ENCODE data around the gene FANCD2OS. TPM values are rescaled to one million over a fixed set of nuclear protein-coding genes. Genes with fewer than 3 reads are reported as not detected.

The FANCD2OS gene
- total RNA-seq: not detected in 2 replicates

- DNase-seq (no peak), ATAC-seq (ENCODE audit: low read depth) (no peak)
- CTCF ChIA-PET: no interaction called here
- H3K4me3 Mint-ChIP-seq: no peak within 1 kb of the TSS
- no peak for TF ChIP-seq CTCF (IDR thresholded peaks at IDR 0.05)
- H3K4me1 Mint-ChIP-seq: no peaks in the 10 kb centered on the region
- POLR2A ChIA-PET: no interaction called here
- intact Hi-C loops (cut with micrococcal nuclease): no loop called here
- no peaks in the 10 kb centered on the region for H3K9me3 Mint-ChIP-seq
- no peaks in the 10 kb centered on the region for H3K36me3 Mint-ChIP-seq (ENCODE audit: low read depth)
- H3K27ac Mint-ChIP-seq: no peak within 1 kb of the TSS
- no peaks in the 10 kb centered on the region for H3K27me3 Mint-ChIP-seq
Measured at GRCh38 chr3:10108091-10108490, at the start of gene FANCD2OS. TSS of gene FANCD2OS (minus strand) at chr3:10108255. CDS start at chr3:10104774, 3,481 bp downstream.

- Mint-ChIP-seq H3K27ac (no peak overlapping the region), H3K36me3 (ENCODE audit: low read depth) (peaks cover 30% of the 10 kb centered on the region)
- CTCF ChIA-PET: no interaction called here
Measured at GRCh38 chr3:10157031-10157430, 49.0 kb upstream of the FANCD2OS start.

GRCh38 chr3:10155658-10156057 is 47.6 kb upstream of the FANCD2OS start:
- intact Hi-C loops (cut with micrococcal nuclease): no loop called here
- Mint-ChIP-seq H3K4me3 (no peak overlapping the region), H3K36me3 (ENCODE audit: low read depth) (peaks cover 42% of the 10 kb centered on the region), H3K27me3 (no peaks in the 10 kb centered on the region), H3K27ac (no peak overlapping the region), H3K4me1 (no peaks in the 10 kb centered on the region), H3K9me3 (no peaks in the 10 kb centered on the region)
- no peak for TF ChIP-seq CTCF (IDR thresholded peaks at IDR 0.05)
- DNase-seq (no peak), ATAC-seq (ENCODE audit: low read depth) (no peak)
- CTCF ChIA-PET: no interaction called here
- POLR2A ChIA-PET: interaction anchor here (1.0 kb wide), 1 partner anchor 14 kb away, joined by 4 read pairs; the partner anchor contains the start of gene VHL

More at GRCh38 chr3:10157031-10157430, 49.0 kb upstream of the FANCD2OS start:
- DNase-seq (no peak), ATAC-seq (ENCODE audit: low read depth) (no peak)
- intact Hi-C loops (cut with micrococcal nuclease): no loop called here
- POLR2A ChIA-PET: interaction anchor here (0.6 kb wide), 1 partner anchor 328 kb away, joined by 3 read pairs; no protein-coding TSS in a partner anchor
- Mint-ChIP-seq H3K4me1 (no peaks in the 10 kb centered on the region), H3K4me3 (no peak overlapping the region), H3K27me3 (no peaks in the 10 kb centered on the region), H3K9me3 (no peaks in the 10 kb centered on the region)
- no peak for TF ChIP-seq CTCF (IDR thresholded peaks at IDR 0.05)

- H3K27ac Mint-ChIP-seq: no peak overlapping the region
- no peaks in the 10 kb centered on the region for H3K27me3 Mint-ChIP-seq
- DNase-seq: no peak
- POLR2A ChIA-PET: interaction anchor here (1.0 kb wide), 1 partner anchor 14 kb away, joined by 4 read pairs; the partner anchor contains the start of gene VHL
- peaks cover 47% of the 10 kb centered on the region for H3K36me3 Mint-ChIP-seq (ENCODE audit: low read depth)
- ATAC-seq (ENCODE audit: low read depth): no peak
- no peak overlapping the region for H3K4me3 Mint-ChIP-seq
- CTCF ChIA-PET: no interaction called here
- TF ChIP-seq CTCF (IDR thresholded peaks at IDR 0.05): no peak
- intact Hi-C loops (cut with micrococcal nuclease): no loop called here
- no peaks in the 10 kb centered on the region for H3K4me1 Mint-ChIP-seq
- no peaks in the 10 kb centered on the region for H3K9me3 Mint-ChIP-seq
Measured at GRCh38 chr3:10155123-10155472, 47.0 kb upstream of the FANCD2OS start.

- TF ChIP-seq CTCF (IDR thresholded peaks at IDR 0.05): no peak
- no peak for DNase-seq
- no peaks in the 10 kb centered on the region for H3K9me3 Mint-ChIP-seq
- no peaks in the 10 kb centered on the region for H3K27me3 Mint-ChIP-seq
- POLR2A ChIA-PET: interaction anchor here (1.0 kb wide), 2 partner anchors 8 to 13 kb away, joined by 4 read pairs; partner anchors contain the start of gene VHL
- H3K36me3 Mint-ChIP-seq (ENCODE audit: low read depth): peaks cover 53% of the 10 kb centered on the region
- intact Hi-C loops (cut with micrococcal nuclease): no loop called here
- H3K4me1 Mint-ChIP-seq: peaks cover 5% of the 10 kb centered on the region
- CTCF ChIA-PET: no interaction called here
- H3K4me3 Mint-ChIP-seq: no peak overlapping the region
- no peak for ATAC-seq (ENCODE audit: low read depth)
- no peak overlapping the region for H3K27ac Mint-ChIP-seq
Measured at GRCh38 chr3:10154335-10155122, 46.5 kb upstream of the FANCD2OS start.
